Thyroid gland (tissue), 4 donors: ENCODE results near the gene DLX2.
"Not testable (repeated sequence)": the region's sequence is repeated elsewhere in the genome, so short reads cannot be mapped to it uniquely, and the experiment has no call there.

Experiments used
- POLR2A ChIP-seq, 2 donors: fragments of 450-650 bp; IDR thresholded peaks; one replicate each; pipeline ENCODE4 v1.6.1; 2017; ENCODE audit warnings: antibody characterized with exemption in 2 of 2, mild to moderate bottlenecking in 2 of 2, moderate library complexity in 1 of 2
- TF ChIP-seq, protein P1 (sequence below), 6 experiments: fragments of 200-600 bp in 3 of 6; fragments of 450-650 bp in 3 of 6; sonication (generic) in 3 of 6; IDR thresholded peaks; one replicate each; pipeline ENCODE4 v1.5.1; 2016 to 2019; ENCODE audit warnings: antibody characterized with exemption in 6 of 6, mild to moderate bottlenecking in 2 of 6, inconsistent platforms in 1 of 6, moderate library complexity in 1 of 6

DNA sequence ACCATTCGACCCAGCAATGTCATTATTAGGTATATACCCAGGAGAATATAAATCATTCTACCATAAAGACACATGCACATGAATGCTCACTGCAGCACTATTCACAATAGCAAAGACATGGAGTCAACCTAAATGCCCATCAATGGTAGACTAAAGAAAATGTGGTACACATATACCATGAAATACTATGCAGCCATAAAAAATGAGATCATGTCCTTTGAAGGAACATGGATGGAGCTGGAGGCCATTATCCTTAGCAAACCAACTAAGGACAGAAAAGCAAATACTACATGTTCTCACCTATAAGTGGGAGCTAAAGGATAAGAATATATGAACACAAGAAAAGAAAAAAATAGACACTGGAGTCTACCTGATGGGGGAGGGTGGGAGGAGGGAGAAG, 36.0 kb upstream of the DLX2 start:
- TF ChIP-seq, protein P1, sequence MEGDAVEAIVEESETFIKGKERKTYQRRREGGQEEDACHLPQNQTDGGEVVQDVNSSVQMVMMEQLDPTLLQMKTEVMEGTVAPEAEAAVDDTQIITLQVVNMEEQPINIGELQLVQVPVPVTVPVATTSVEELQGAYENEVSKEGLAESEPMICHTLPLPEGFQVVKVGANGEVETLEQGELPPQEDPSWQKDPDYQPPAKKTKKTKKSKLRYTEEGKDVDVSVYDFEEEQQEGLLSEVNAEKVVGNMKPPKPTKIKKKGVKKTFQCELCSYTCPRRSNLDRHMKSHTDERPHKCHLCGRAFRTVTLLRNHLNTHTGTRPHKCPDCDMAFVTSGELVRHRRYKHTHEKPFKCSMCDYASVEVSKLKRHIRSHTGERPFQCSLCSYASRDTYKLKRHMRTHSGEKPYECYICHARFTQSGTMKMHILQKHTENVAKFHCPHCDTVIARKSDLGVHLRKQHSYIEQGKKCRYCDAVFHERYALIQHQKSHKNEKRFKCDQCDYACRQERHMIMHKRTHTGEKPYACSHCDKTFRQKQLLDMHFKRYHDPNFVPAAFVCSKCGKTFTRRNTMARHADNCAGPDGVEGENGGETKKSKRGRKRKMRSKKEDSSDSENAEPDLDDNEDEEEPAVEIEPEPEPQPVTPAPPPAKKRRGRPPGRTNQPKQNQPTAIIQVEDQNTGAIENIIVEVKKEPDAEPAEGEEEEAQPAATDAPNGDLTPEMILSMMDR (IDR thresholded peaks at IDR 0.05), result not testable (repeated sequence)
- not testable (repeated sequence) for TF ChIP-seq POLR2A (IDR thresholded peaks at IDR 0.05)
